Psoas muscle (tissue), 8 donors: Measurements from ENCODE around the gene SCAMP5. TPM values are rescaled to one million over a fixed set of nuclear protein-coding genes. Genes with fewer than 3 reads are reported as not detected.

Source experiments
- ATAC-seq, 4 donors: fragments of 200-7000 bp; cut with Tn5 transposase; one replicate each; pipeline ENCODE4 v1.9.1; 2020; ENCODE audit warnings: moderate library complexity in 3 of 4, mild to moderate bottlenecking in 2 of 4
- DNase-seq, 2 donors: peaks; one replicate each; pipeline ENCODE4 v3.0.0-alpha.2; 2020
- H3K27ac ChIP-seq: fragments of 200-600 bp; one replicate; pipeline ENCODE4 v1.8.0; 2022
- H3K27me3 ChIP-seq, 3 donors: fragments of 200-600 bp in 1 of 3; one replicate each; pipeline versions ENCODE4 v1.6.1 to v1.8.0; 2013 to 2022; ENCODE audit warnings: low read length in 2 of 3, mild to moderate bottlenecking in 2 of 3, moderate library complexity in 1 of 3; ENCODE audit not compliant: insufficient read depth in 3 of 3
- H3K36me3 ChIP-seq, 2 donors: fragments of 200-600 bp in 1 of 2; one replicate each; pipeline versions ENCODE4 v1.6.1 to v1.8.0; 2013 to 2022; ENCODE audit warnings: low read depth in 1 of 2, mild to moderate bottlenecking in 1 of 2, moderate library complexity in 1 of 2; ENCODE audit not compliant: insufficient read depth in 1 of 2
- H3K4me1 ChIP-seq: fragments of 200-600 bp; one replicate; pipeline ENCODE4 v1.8.0; 2022
- H3K4me3 ChIP-seq: fragments of 200-600 bp; one replicate; pipeline ENCODE4 v1.8.0; 2022; ENCODE audit warnings: mild to moderate bottlenecking
- H3K9me3 ChIP-seq: fragments of 200-600 bp; one replicate; pipeline ENCODE4 v1.8.0; 2022
- WGBS, 3 donors: extraction: QIAGEN DNeasy Blood & Tissue Kit; methylation state at CpG; one replicate each; pipeline versions ENCODE4 v1.1.6 to v1.1.7; 2013; 5-methylcytosine and 5-hydroxymethylcytosine counted together
- intact Hi-C, 2 donors: fragments of 100-400 bp; cut with DNase I; formaldehyde crosslinking; loops; one replicate each; pipeline versions ENCODE4 v1.11.0 to v1.14.2; 2022
- polyA plus RNA-seq, 3 donors: library from polyadenylated mRNA; stranded (reverse); fragments of 200-250 nt; gene quantifications; one replicate each; pipeline ENCODE4 v1.2.3, GENCODE V29; 2013
- total RNA-seq, 4 donors: library from RNA; stranded (reverse); fragmentation: NEBNext Ultra II Directional in 2 of 4; extraction: Animal tissue kit (Norgen Biotek cat#: 25700) in 2 of 4; gene quantifications; one replicate each; pipeline versions ENCODE4 v1.2.1 to v1.2.4, GENCODE V29; 2021 to 2023
- TF ChIP-seq, protein P1 (sequence below): fragments of 200-600 bp; IDR thresholded peaks from one replicate; pipeline ENCODE4 v1.8.0; 2022; ENCODE audit warnings: antibody characterized with exemption
- donor health status: healthy with polysubstance abuse.
- donor health status: DM: no; HTN: no; CAD: no; lungs with moderate emphysema.
- donor health status: Bipolar disorder and iron deficiency.
- donor health status: healthy.
- donor health status: DM: yes; HTN: yes; CAD: no.
- donor health status: DM: no; HTN: no; CAD: no.
- donor health status: DM: no; HTN: no; CAD: no.
- donor health status: DM: yes; HTN: yes; CAD: no.

SCAMP5 gene
- total and polyA plus RNA-seq, 7 donors, result 0.03 to 6.3 (median 0.60) TPM; not detected in 1

DNA sequence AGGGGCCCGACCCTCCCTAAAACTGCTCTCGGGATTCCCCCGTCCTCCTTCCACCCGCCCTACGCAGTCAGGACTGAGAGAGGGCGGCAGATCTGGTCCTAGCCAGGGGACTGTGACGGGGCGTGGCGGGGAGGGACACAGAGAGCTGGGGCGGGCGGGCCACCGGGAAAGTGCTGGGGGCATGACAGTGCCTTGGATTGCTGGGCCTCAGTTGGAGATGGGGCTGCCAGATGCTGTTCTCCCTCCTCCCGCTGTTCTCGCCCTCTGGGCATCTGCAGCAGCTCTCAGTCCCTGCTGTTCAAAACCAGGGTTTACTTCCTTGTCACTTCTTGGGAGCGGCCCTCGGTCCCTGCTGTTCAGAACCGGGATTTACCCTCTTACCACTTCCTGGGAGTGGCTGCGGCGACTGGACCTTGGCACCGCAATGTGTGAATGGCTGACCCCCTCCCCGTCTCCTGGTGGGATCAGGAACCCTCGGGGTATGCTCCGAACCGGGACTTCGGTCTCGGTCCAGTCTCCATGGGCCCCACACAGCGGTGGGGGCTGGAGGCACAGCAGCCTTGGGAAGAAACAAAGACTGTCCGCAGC, 36.9 kb upstream of the SCAMP5 start:
- peak; percentile 56 to 69 for DNase-seq
- TF ChIP-seq, protein P1, sequence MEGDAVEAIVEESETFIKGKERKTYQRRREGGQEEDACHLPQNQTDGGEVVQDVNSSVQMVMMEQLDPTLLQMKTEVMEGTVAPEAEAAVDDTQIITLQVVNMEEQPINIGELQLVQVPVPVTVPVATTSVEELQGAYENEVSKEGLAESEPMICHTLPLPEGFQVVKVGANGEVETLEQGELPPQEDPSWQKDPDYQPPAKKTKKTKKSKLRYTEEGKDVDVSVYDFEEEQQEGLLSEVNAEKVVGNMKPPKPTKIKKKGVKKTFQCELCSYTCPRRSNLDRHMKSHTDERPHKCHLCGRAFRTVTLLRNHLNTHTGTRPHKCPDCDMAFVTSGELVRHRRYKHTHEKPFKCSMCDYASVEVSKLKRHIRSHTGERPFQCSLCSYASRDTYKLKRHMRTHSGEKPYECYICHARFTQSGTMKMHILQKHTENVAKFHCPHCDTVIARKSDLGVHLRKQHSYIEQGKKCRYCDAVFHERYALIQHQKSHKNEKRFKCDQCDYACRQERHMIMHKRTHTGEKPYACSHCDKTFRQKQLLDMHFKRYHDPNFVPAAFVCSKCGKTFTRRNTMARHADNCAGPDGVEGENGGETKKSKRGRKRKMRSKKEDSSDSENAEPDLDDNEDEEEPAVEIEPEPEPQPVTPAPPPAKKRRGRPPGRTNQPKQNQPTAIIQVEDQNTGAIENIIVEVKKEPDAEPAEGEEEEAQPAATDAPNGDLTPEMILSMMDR, result peak; percentile 11
- WGBS, 3 donors, result 1 to 2% (median 2%) methylated on average over 19 to 28 of the region's 28 CpGs
- no peak overlapping the region for H3K27ac ChIP-seq
- ATAC-seq, result peak in 3 of 4 donors; percentile 25
- no peaks in the 10 kb centered on the region for H3K36me3 ChIP-seq
- H3K4me1 ChIP-seq, result peaks cover 29% of the 10 kb centered on the region
- H3K9me3 ChIP-seq, result no peaks in the 10 kb centered on the region
- peak overlapping the region; percentile 72 for H3K4me3 ChIP-seq
- H3K27me3 ChIP-seq, result peaks cover 0 to 50% (median 17%) of the 10 kb centered on the region in 3 donors
- intact Hi-C loops, result loop anchor here (2.0 to 10.0 kb wide), 4 partner anchors 244 to 584 kb away; no protein-coding TSS in a partner anchor

DNA sequence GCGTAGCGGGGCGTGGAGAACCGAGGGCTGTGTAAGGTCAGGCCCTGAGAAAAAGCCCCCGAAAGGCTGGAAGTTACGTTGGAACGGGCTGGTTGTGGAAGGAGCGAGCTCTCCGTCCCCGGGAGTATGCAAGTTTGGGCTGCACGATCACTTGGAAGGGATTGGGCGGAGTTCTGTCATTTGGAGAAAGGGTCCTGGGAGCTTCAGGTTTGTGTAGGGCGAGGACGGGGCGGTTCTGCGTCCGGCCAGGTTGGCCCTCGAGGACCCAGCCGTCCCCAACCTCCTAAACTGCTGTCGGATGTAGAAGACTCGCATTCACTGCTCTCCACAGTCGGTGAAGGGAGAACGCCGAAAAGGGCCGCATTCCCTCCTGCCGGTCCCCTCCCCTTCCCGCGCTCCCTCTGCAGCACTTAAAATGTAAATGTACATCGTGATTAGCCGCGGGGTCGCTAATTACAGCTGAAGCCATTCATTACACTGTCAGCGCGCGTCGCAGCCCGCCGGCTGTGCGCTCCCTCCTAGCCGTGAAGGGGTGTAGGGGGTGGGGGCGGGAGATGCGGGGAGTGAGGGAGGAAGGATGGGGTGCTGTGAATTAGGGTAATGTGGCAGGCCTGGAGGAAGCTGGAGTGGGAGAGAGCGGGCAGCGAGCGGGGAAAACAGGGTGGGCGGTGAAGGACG, 36.3 kb upstream of the SCAMP5 start:
- H3K27ac ChIP-seq, result no peak overlapping the region
- ATAC-seq, result no peak

DNA sequence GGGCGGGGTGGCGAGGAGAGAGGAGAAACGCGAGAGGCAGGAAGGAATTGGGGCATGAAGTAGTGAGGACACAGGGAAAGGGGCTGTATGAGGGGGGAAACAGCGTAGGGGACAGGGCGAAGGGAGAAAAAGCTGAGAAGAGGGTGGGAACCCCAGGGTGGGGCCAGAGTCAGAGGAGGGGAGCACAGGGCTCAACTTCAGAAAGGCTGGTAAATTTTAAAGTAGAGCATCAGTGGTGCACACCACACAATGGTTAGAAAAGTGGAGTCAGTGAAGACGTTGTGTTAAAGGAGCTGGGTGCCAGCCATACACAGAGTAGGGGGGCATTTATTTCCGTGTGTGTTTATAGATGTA, 35.8 kb upstream of the SCAMP5 start:
- Histone ChIP-seq H3K27me3 (peaks cover 0 to 46% (median 17%) of the 10 kb centered on the region in 3 donors), H3K4me1 (peaks cover 29% of the 10 kb centered on the region), H3K36me3 (no peaks in the 10 kb centered on the region), H3K9me3 (no peaks in the 10 kb centered on the region), H3K27ac (no peak overlapping the region), H3K4me3 (no peak overlapping the region)
- 20 to 39% (median 29%) methylated on average over 7 to 8 of the region's 8 CpGs for WGBS, 3 donors
- TF ChIP-seq, protein P1, result no peak
- ATAC-seq, result no peak
- intact Hi-C loops, result loop anchor here (2.0 to 10.0 kb wide), 4 partner anchors 243 to 585 kb away; no protein-coding TSS in a partner anchor
- no peak for DNase-seq

More for the DNA sequence above, 36.3 kb upstream of the SCAMP5 start:
- intact Hi-C loops, result loop anchor here (2.0 to 10.0 kb wide), 4 partner anchors 244 to 584 kb away; no protein-coding TSS in a partner anchor
- H3K9me3 ChIP-seq, result no peaks in the 10 kb centered on the region
- DNase-seq, result no peak
- peak overlapping the region; percentile 72 for H3K4me3 ChIP-seq
- 4 to 11% (median 6%) methylated on average over 47 of the region's 47 CpGs for WGBS, 3 donors
- H3K36me3 ChIP-seq, result no peaks in the 10 kb centered on the region
- H3K27me3 ChIP-seq, result peaks cover 0 to 50% (median 17%) of the 10 kb centered on the region in 3 donors
- H3K4me1 ChIP-seq, result peaks cover 29% of the 10 kb centered on the region
- TF ChIP-seq, protein P1, result no peak

DNA sequence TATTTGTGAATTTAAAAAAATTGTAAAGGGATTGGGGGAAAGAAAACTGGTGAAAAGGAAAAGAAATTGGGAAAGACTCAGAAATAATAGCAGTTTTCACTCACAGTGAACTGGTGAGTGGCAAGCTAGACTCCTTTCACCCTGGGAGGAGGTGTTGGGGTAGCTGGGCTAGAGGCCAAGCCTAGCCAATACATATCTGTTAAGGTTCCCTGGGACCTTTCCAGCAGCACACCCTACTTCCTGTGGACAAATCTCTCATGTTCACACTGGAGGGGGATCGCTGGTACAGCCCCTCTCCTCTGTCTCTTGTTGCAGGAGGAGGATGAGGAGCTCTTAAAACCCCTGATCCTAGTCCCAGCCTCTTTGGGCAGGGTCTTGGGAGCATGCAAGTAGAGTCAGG, 35.1 kb upstream of the SCAMP5 start:
- H3K4me1 ChIP-seq, result peaks cover 29% of the 10 kb centered on the region
- H3K4me3 ChIP-seq, result no peak overlapping the region
- intact Hi-C loops, result no loop called here
- TF ChIP-seq, protein P1, result no peak
- 51 to 77% (median 55%) methylated on average over 1 of the region's 1 CpG for WGBS, 3 donors
- no peak overlapping the region for H3K27ac ChIP-seq
- no peaks in the 10 kb centered on the region for H3K9me3 ChIP-seq
- DNase-seq (no peak), ATAC-seq (no peak)
- peaks cover 0 to 38% (median 17%) of the 10 kb centered on the region in 3 donors for H3K27me3 ChIP-seq
- H3K36me3 ChIP-seq, result no peaks in the 10 kb centered on the region
